Heart right ventricle (tissue), 16 donors: ENCODE measurements around the gene SETBP1. TPM values are rescaled to one million over a fixed set of nuclear protein-coding genes. Genes with fewer than 3 reads are reported as not detected.
A peak's percentile ranks its signal among the peaks of the same experiment; 100 is the strongest.

Source experiments
- ATAC-seq, 8 donors: fragments of 200-7000 bp; cut with Tn5 transposase; one replicate each; pipeline ENCODE4 v1.9.1; 2020; ENCODE audit warnings: mild to moderate bottlenecking in 8 of 8, moderate library complexity in 8 of 8, moderate number of reproducible peaks in 1 of 8
- DNase-seq, 2 donors: peaks; one replicate each; pipeline ENCODE4 v3.0.0-alpha.2; 2020
- H3K27ac ChIP-seq, 10 donors: fragments of 200-600 bp; sonication (generic) in 2 of 10; one replicate each; pipeline versions ENCODE4 v1.5.0 to v1.8.0; 2020 to 2022; ENCODE audit warnings: mild to moderate bottlenecking in 3 of 10
- H3K27me3 ChIP-seq, 7 donors: fragments of 200-600 bp; one replicate each; pipeline ENCODE4 v1.8.0; 2021 to 2022; ENCODE audit warnings: mild to moderate bottlenecking in 2 of 7
- H3K36me3 ChIP-seq, 9 donors: fragments of 200-600 bp; sonication (generic) in 1 of 9; one replicate each; pipeline versions ENCODE4 v1.5.0 to v1.8.0; 2020 to 2022; ENCODE audit warnings: mild to moderate bottlenecking in 2 of 9
- H3K4me1 ChIP-seq, 9 donors: fragments of 200-600 bp; sonication (generic) in 1 of 9; one replicate each; pipeline versions ENCODE4 v1.5.0 to v1.8.0; 2020 to 2022; ENCODE audit warnings: mild to moderate bottlenecking in 4 of 9
- H3K4me3 ChIP-seq, 10 donors: fragments of 200-600 bp; sonication (generic) in 2 of 10; one replicate each; pipeline versions ENCODE4 v1.5.0 to v1.8.0; 2020 to 2022; ENCODE audit warnings: mild to moderate bottlenecking in 7 of 10, moderate library complexity in 2 of 10
- H3K9me3 ChIP-seq, 11 donors: fragments of 200-600 bp in 10 of 11; sonication (generic) in 2 of 11; one replicate each; pipeline versions ENCODE4 v1.5.0 to v1.8.0; 2013 to 2022; ENCODE audit warnings: mild to moderate bottlenecking in 2 of 11, control low read depth in 1 of 11, moderate library complexity in 1 of 11
- CTCF ChIP-seq, 9 donors: fragments of 200-600 bp; sonication (generic) in 2 of 9; IDR thresholded peaks; one replicate each; pipeline versions ENCODE4 v1.5.0 to v1.8.0; 2021 to 2022; ENCODE audit warnings: antibody characterized with exemption in 9 of 9, mild to moderate bottlenecking in 5 of 9, moderate library complexity in 1 of 9
- WGBS, 2 donors: extraction: QIAGEN DNeasy Blood & Tissue Kit; methylation state at CpG; one replicate each; pipeline ENCODE4 v1.1.7; 2013; ENCODE audit warnings: inconsistent platforms in 1 of 2; 5-methylcytosine and 5-hydroxymethylcytosine counted together
- intact Hi-C, 10 donors: fragments of 100-400 bp; cut with DNase I; formaldehyde crosslinking; loops; one replicate each; pipeline versions ENCODE4 v1.11.1 to v1.14.2; 2022
- polyA plus RNA-seq, 2 donors: library from polyadenylated mRNA; stranded (reverse); fragments of 200-250 nt; gene quantifications; one replicate each; pipeline ENCODE4 v1.2.3, GENCODE V29; 2013
- total RNA-seq, 10 donors: library from RNA; stranded (reverse); fragmentation: NEBNext Ultra II Directional in 3 of 10; extraction: Animal tissue kit (Norgen Biotek cat#: 25700) in 3 of 10; gene quantifications; one replicate each; pipeline versions ENCODE4 v1.2.1 to v1.2.4, GENCODE V29; 2021 to 2023
- donor health status: Arrhythmogenic right ventricular cardiomyopathy.
- donor health status: ischemic (EF 13 %, LVEDD 7.1; RV severe dilation, severe dysfunction).
- donor health status: healthy with polysubstance abuse.
- donor health status: DM: no; HTN: yes; CAD: no.
- donor health status: DM: no; HTN: no; CAD: no.
- donor health status: ischemic (EF 25% LVEDD 6.9; RV normal size, moderate dysfunction).
- donor health status: ischemic (EF 25% LVEDD 5.7; RV mildly dilated, moderate dysfunction).
- donor health status: healthy.
- donor health status: DM: yes; HTN: yes; CAD: no.
- donor health status: Ischemic cardiomyopathy.
- donor health status: ischemic (EF 35%, LVEDD 5.7; RV mildly dilated, moderate dysfunction).
- donor health status: nonischemic (EF 11% LVEDD 7.7; RV severe dilation, severe dysfunction).
- donor health status: DM: yes; HTN: yes; CAD: no.
- donor health status: PGD.
- donor health status: ischemic (EF 29% LVEDD 5.4; RV normal size, mild dysfunction).
- donor health status: nonischemic (EF 23%, LVEDD 6.1; RV moderate dilation, normal function).

SETBP1 gene
- total and polyA plus RNA-seq, 12 donors: 0.71 to 12.2 (median 6.1) TPM

GRCh38 chr18:44770641-44771040, 90.0 kb downstream of the SETBP1 start:
- ATAC-seq (no peak), DNase-seq (no peak)
- Histone ChIP-seq H3K27ac (no peak overlapping the region), H3K4me3 (no peak overlapping the region), H3K4me1 (peaks cover 0 to 53% (median 14%) of the 10 kb centered on the region in 9 donors), H3K27me3 (peaks cover 0 to 3% (median 0%) of the 10 kb centered on the region in 7 donors), H3K36me3 (no peaks in the 10 kb centered on the region), H3K9me3 (no peaks in the 10 kb centered on the region)
- 92 to 97% methylated on average over 2 of the region's 2 CpGs for WGBS, 2 donors
- TF ChIP-seq CTCF (IDR thresholded peaks at IDR 0.05): no peak
- intact Hi-C loops: no loop called here

- intact Hi-C loops: no loop called here
- H3K36me3 ChIP-seq: no peaks in the 10 kb centered on the region
- H3K4me1 ChIP-seq: peaks cover 0 to 47% (median 14%) of the 10 kb centered on the region in 9 donors
- H3K9me3 ChIP-seq: no peaks in the 10 kb centered on the region
- peak overlapping the region in 4 of 10 donors; percentile 5 to 73 (median 44) for H3K27ac ChIP-seq
- 60 to 72% methylated on average over 5 of the region's 5 CpGs for WGBS, 2 donors
- DNase-seq (no peak), ATAC-seq (peak in 4 of 8 donors; percentile 6 to 20 (median 12))
- no peak for TF ChIP-seq CTCF (IDR thresholded peaks at IDR 0.05)
- H3K27me3 ChIP-seq: peaks cover 0 to 3% (median 0%) of the 10 kb centered on the region in 7 donors
- H3K4me3 ChIP-seq: no peak overlapping the region
Observed at GRCh38 chr18:44771572-44771955, 90.9 kb downstream of the SETBP1 start.

- peak overlapping the region in 4 of 10 donors; percentile 13 to 73 (median 44) for H3K27ac ChIP-seq
- no peaks in the 10 kb centered on the region for H3K36me3 ChIP-seq
- ATAC-seq (peak; percentile 41 to 82 (median 62)), DNase-seq (peak; percentile 15 to 31)
- H3K4me3 ChIP-seq: no peak overlapping the region
- TF ChIP-seq CTCF (IDR thresholded peaks at IDR 0.05): no peak
- 69 to 80% methylated on average over 14 of the region's 14 CpGs for WGBS, 2 donors
- H3K9me3 ChIP-seq: no peaks in the 10 kb centered on the region
- intact Hi-C loops: no loop called here
- peaks cover 0 to 45% (median 13%) of the 10 kb centered on the region in 9 donors for H3K4me1 ChIP-seq
- peaks cover 0 to 3% (median 0%) of the 10 kb centered on the region in 7 donors for H3K27me3 ChIP-seq
Observed at GRCh38 chr18:44771956-44772917, 91.5 kb downstream of the SETBP1 start.

GRCh38 chr18:44773640-44774155, 93.0 kb downstream of the SETBP1 start:
- ATAC-seq (no peak), DNase-seq (no peak)
- intact Hi-C loops: no loop called here
- WGBS, 2 donors: 94 to 97% methylated on average over 1 of the region's 1 CpG
- H3K9me3 ChIP-seq: no peaks in the 10 kb centered on the region
- no peaks in the 10 kb centered on the region for H3K36me3 ChIP-seq
- peaks cover 0 to 3% (median 0%) of the 10 kb centered on the region in 7 donors for H3K27me3 ChIP-seq
- H3K4me3 ChIP-seq: no peak overlapping the region
- H3K4me1 ChIP-seq: peaks cover 3 to 56% (median 21%) of the 10 kb centered on the region in 9 donors
- no peak for TF ChIP-seq CTCF (IDR thresholded peaks at IDR 0.05)
- no peak overlapping the region for H3K27ac ChIP-seq
